ENCODE data around the gene ANKRD62. TPM values are rescaled to one million over a fixed set of nuclear protein-coding genes. Genes with fewer than 3 reads are reported as not detected.

The ANKRD62 gene
- total RNA-seq, 6 experiments from 2014 or later = not detected

DNA sequence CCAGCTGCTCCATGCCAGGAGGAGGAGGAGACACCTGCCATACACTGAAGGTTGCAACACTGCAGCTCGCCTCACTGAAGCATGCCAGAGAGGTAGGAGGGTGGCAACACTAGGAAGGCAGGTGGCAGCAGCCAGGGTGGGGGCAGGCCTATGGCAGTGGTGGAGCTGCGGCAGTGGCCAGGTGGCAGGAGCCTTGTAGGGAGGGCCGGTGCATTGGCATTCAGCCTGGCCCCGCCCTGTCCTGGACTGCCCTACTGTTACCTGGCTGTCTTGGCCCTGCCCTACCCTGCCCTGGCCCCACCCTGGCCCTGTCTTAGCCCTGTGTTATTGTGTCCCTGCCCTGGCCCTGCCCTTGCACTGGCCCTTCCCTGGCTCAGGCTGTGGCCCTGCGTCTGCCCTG, 7.4 kb upstream of the ANKRD62 start:
- Histone ChIP-seq H3K4me3 (no peak overlapping the region), H3K4me1 (no peaks in the 10 kb centered on the region), H3K9me3 (no peaks in the 10 kb centered on the region), H3K36me3 (no peaks in the 10 kb centered on the region), H3K27me3 (no peaks in the 10 kb centered on the region), H3K27ac (no peak overlapping the region)
- 71% methylated on average over 1 of the region's 5 CpGs for WGBS (ENCODE audit: insufficient coverage, low coverage, low lambda C conversion rate, missing lambda C conversion rate)
- intact Hi-C loops (cut with DNase I) = no loop called here
- peak in 1 of 4 donors; percentile 8 for ATAC-seq
- peak in 1 of 3 donors; percentile 45 for DNase-seq
- TF ChIP-seq, protein P1, sequence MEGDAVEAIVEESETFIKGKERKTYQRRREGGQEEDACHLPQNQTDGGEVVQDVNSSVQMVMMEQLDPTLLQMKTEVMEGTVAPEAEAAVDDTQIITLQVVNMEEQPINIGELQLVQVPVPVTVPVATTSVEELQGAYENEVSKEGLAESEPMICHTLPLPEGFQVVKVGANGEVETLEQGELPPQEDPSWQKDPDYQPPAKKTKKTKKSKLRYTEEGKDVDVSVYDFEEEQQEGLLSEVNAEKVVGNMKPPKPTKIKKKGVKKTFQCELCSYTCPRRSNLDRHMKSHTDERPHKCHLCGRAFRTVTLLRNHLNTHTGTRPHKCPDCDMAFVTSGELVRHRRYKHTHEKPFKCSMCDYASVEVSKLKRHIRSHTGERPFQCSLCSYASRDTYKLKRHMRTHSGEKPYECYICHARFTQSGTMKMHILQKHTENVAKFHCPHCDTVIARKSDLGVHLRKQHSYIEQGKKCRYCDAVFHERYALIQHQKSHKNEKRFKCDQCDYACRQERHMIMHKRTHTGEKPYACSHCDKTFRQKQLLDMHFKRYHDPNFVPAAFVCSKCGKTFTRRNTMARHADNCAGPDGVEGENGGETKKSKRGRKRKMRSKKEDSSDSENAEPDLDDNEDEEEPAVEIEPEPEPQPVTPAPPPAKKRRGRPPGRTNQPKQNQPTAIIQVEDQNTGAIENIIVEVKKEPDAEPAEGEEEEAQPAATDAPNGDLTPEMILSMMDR (IDR thresholded peaks at IDR 0.05) = no peak
- no peak for TF ChIP-seq POLR2A (IDR thresholded peaks at IDR 0.05)

DNA sequence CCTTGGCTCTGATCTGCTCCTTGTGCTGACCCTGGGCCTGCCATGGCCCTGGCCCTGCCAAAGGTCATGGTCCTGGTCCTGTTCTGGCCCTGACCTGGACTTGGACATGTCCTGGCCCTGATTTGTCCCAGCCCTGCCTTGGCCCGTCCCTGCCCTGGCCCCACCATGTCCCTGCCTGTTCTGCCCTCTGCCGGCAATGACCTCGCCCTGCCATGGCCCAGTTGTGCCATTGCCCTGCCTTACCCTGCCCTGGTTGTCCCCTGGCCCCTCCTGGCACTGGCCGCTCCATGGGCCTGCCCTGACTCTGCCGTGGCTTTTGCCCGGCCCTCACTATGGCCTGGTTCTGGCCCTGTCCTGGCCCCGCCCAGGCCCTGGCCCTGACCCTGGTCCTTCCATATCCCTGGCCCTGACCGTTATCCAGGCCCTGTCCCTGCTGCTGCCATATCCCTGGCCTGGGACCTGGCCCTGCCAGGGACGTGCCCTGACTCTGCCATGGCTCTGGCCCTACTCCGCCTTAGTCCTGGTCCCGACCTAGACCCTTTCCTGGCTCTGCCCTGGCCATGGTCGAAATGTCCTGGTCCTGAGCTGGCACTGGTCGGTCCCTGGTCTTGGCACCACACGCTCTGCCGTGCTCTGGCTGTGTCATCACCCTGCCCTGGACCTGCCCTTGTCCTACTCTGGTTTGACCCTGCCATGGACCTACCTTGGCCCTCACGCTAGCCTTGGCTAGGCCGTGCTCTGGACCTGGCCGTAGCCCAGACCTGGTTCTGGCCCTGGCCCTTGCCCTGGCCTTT, 6.8 kb upstream of the ANKRD62 start:
- WGBS (ENCODE audit: insufficient coverage, low coverage, low lambda C conversion rate, missing lambda C conversion rate) = 65% methylated on average over 11 of the region's 18 CpGs
- Histone ChIP-seq H3K27me3 (no peaks in the 10 kb centered on the region), H3K27ac (no peak overlapping the region), H3K9me3 (no peaks in the 10 kb centered on the region), H3K4me1 (no peaks in the 10 kb centered on the region), H3K4me3 (no peak overlapping the region), H3K36me3 (no peaks in the 10 kb centered on the region)
- peak in 1 of 3 donors; percentile 60 for DNase-seq
- peak; percentile 37 to 70 (median 54) for ATAC-seq
- no peak for TF ChIP-seq POLR2A (IDR thresholded peaks at IDR 0.05)
- TF ChIP-seq, protein P1 (IDR thresholded peaks at IDR 0.05) = no peak
- intact Hi-C loops (cut with DNase I) = no loop called here

DNA sequence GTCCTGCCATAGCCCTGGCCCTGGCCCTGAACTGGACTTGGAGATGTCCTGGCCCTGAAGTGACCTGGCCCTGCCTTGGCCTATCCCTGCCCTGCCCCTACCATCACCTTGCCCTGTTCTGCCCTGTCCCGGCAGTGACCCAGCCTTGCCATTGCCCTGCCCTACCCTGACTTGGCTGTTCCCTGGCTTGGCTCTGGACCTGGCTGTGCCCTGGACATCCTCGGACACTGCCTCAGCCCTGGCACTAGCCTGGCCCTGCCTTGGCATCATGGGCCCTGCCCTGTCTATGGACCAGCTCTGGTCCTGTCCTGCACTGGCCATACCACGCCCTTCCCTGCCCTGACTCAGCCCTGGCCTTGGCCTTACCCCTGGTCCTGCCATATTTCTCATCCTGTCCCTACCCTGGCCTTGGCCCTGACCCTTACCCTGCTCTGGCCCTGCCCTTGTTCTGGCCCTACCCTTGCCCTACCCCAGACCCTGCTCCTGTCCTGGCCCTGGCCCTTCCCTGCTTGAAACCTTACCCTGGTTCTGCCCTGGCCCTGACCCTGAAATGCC, 6.1 kb upstream of the ANKRD62 start:
- TF ChIP-seq, protein P1 (IDR thresholded peaks at IDR 0.05) = no peak
- no peak for TF ChIP-seq POLR2A (IDR thresholded peaks at IDR 0.05)
- ATAC-seq = no peak
- WGBS (ENCODE audit: insufficient coverage, low coverage, low lambda C conversion rate, missing lambda C conversion rate) = 60% methylated on average over 2 of the region's 3 CpGs
- Histone ChIP-seq H3K4me3 (no peak overlapping the region), H3K36me3 (no peaks in the 10 kb centered on the region), H3K9me3 (no peaks in the 10 kb centered on the region), H3K4me1 (no peaks in the 10 kb centered on the region), H3K27ac (no peak overlapping the region), H3K27me3 (no peaks in the 10 kb centered on the region)
- peak in 1 of 3 donors; percentile 55 for DNase-seq
- intact Hi-C loops (cut with DNase I) = no loop called here

DNA sequence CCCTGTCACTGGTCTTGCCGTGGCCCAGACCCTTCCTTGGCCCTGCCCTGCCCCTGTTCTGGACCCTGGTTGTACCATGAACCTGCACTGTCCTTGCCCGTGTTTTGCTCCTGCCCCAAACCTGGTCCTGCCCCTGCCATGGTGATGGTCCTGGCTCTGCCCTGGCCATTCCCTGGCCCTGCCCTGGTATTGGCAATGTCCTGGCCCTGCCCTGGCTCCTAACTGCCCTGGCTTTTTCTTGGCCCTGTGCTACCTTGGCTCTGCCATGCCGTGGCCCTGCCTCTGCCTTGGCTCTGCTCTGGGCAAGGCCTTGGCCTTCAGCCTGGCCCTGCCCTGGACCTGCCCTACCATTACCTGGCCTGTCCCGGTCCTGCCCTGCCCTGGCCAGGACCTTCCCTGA, 5.5 kb upstream of the ANKRD62 start:
- Histone ChIP-seq H3K27ac (no peak overlapping the region), H3K4me1 (no peaks in the 10 kb centered on the region), H3K27me3 (no peaks in the 10 kb centered on the region), H3K9me3 (no peaks in the 10 kb centered on the region), H3K36me3 (no peaks in the 10 kb centered on the region), H3K4me3 (no peak overlapping the region)
- TF ChIP-seq POLR2A (IDR thresholded peaks at IDR 0.05) = no peak
- TF ChIP-seq, protein P1 (IDR thresholded peaks at IDR 0.05) = no peak
- 54% methylated on average over 4 of the region's 4 CpGs for WGBS (ENCODE audit: insufficient coverage, low coverage, low lambda C conversion rate, missing lambda C conversion rate)
- ATAC-seq (peak in 3 of 4 donors; percentile 10 to 36 (median 22)), DNase-seq (no peak)
- intact Hi-C loops (cut with DNase I) = no loop called here

Data from right lobe of liver (tissue), 6 donors.